ENCODE results near the gene PIK3CB. TPM values are rescaled to one million over a fixed set of nuclear protein-coding genes. Genes with fewer than 3 reads are reported as not detected.
"Not testable (repeated sequence)": the region's sequence is repeated elsewhere in the genome, so short reads cannot be mapped to it uniquely, and the experiment has no call there.

The PIK3CB gene
- total RNA-seq, 1 donor from 2014 or later: 28.9 TPM

DNA sequence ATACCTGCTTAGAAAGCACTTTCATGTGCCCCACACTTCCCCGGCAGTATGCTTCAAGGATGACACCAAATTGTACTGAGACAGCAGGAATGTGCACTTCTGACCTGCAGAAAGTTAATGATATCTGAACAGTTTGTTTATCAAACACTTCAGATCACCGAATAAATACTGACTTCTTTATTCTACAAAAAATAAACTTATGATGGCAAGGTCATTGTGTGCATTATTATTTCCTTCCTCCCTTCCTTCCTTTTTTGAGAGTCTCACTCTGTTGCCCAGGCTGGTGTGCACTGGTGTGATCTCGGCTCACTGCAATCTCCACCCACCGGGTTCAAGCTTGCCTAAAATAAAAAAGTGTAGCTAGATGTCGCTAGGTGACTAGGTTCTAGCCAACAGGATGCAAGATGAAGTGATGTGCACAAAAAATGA is 145.8 kb downstream of the PIK3CB start:
- FAIRE-seq (no peak), DNase-seq (ENCODE audit: low spot score in 2 of 2) (no peak)

- DNase-seq (ENCODE audit: low spot score in 2 of 2) (no peak), FAIRE-seq (no peak)
Measured at GRCh38 chr3:138687236-138687635, 147.5 kb downstream of the PIK3CB start.

- FAIRE-seq: no peak
- DNase-seq (ENCODE audit: low spot score in 2 of 2): no peak
Measured at GRCh38 chr3:138686771-138687221, 147.9 kb downstream of the PIK3CB start.

GRCh38 chr3:138684396-138684795 is 150.3 kb downstream of the PIK3CB start:
- FAIRE-seq (no peak), DNase-seq (ENCODE audit: low spot score in 2 of 2) (no peak)

- DNase-seq (ENCODE audit: low spot score in 2 of 2) (no peak), FAIRE-seq (no peak)
Measured at GRCh38 chr3:138682648-138683047, 152.1 kb downstream of the PIK3CB start.

DNA sequence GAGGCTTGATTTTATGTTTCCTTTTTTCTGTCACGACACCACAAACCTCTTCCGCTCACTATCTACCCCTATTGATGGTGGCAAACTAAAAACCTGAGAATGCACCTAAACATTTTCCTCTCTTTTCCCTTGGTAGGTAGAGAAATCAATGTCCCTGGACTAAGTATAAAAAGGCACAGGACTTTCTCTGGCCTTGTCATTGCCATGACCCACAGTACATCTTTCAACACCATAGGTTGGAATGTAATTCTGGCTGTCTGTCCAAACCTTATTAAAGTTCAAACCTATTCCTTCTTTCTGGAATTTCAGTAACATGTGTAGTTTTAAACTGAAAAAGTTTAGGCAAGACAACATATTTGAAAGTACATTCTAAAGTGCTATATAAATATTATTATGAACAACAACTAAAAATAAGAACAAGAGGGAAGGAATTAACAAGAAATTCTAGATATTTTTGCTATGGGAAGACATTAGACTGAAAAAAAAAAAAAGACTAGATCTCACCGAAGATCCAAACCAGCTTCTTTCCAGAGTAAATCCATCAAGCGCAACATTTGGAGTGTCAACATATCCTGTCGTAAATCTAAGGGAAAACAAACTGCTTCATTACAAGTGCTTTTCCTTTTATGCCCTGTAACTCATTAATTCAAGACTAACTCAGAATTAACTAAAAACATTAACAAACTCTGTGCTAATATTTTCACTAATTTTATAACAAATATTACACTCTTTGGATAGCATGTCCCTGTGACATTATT is 153.1 kb downstream of the PIK3CB start:
- no peak for FAIRE-seq

GRCh38 chr3:138680974-138681373 is 153.8 kb downstream of the PIK3CB start:
- not testable (repeated sequence) for FAIRE-seq; DNase-seq (ENCODE audit: low spot score in 2 of 2)

More for the DNA sequence above, 153.1 kb downstream of the PIK3CB start:
- no peak for DNase-seq (ENCODE audit: low spot score in 2 of 2)

DNA sequence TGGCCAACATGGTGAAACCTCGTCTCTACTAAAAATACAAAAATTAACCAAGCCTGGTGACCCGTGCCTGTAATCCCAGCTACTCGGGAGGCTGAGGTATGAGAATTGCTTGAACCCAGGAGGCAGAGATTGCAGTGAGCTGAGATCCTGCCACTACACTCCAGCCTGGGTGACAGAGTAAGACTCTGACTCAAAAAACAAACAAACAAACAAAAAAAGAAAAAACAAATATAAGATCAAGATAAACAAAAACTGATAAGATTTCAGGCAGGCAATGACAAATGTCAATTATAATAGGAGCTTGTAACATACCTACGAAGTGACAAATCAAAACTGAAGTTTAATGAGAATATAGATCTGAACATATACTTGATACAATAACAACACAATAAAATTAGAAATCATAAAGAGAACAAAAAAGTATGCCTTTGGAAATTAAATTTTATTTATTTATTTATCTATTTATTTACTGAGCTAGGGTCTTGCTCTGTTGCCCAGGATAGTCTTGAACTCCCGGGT is 155.8 kb downstream of the PIK3CB start:
- FAIRE-seq (no peak), DNase-seq (ENCODE audit: low spot score in 2 of 2) (no peak)

GRCh38 chr3:138678086-138678485 is 156.6 kb downstream of the PIK3CB start:
- FAIRE-seq: no peak

DNA sequence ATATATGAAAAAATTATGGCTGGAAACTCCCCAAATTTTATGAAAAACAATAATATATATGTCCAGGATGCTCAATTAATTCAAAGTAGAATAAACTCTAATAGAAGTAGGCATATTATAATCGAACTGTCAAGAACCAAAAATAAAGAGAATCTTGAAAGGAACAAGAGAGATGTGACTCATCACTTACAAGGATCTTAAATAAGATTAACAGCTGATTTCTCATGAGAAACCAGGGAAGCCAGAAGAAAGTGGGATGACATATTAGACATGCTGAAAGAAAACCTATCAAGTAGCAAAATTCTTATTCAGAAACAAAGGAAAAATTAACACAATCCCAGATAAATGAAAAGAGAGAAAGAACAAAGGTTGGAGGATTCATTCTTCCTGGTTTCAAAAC is 159.3 kb downstream of the PIK3CB start:
- DNase-seq (ENCODE audit: low spot score in 2 of 2) (no peak), FAIRE-seq (no peak)

More at GRCh38 chr3:138678086-138678485, 156.6 kb downstream of the PIK3CB start:
- DNase-seq (ENCODE audit: low spot score in 2 of 2): no peak

GRCh38 chr3:138673641-138674530 is 160.8 kb downstream of the PIK3CB start:
- FAIRE-seq: no peak
- no peak for DNase-seq (ENCODE audit: low spot score in 2 of 2)

- no peak for FAIRE-seq
- DNase-seq (ENCODE audit: low spot score in 2 of 2): no peak
Measured at GRCh38 chr3:138670407-138670806, 164.3 kb downstream of the PIK3CB start.

DNA sequence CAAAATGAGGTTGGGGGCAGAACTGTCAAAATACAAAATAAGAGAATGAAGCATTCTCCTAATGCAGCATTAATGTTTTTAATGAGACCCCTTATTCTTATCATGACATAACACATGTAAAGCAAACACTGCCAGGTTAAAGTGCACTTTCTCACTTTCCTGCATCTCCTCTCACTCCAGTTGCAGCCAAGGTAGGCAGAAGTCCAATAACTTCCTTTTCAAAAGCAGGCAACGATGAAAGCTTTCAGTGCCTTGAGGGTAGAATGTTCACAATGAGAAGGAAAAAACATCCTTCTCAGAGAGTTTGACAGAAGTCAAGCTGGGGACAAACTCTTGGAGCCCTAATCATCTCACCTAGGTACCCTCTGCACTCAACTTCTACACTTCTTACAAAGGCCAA is 166.6 kb downstream of the PIK3CB start:
- DNase-seq (ENCODE audit: low spot score in 2 of 2) (no peak), FAIRE-seq (no peak)

- no peak for DNase-seq (ENCODE audit: low spot score in 2 of 2)
- FAIRE-seq: no peak
Measured at GRCh38 chr3:138657508-138657907, 177.2 kb downstream of the PIK3CB start.

DNA sequence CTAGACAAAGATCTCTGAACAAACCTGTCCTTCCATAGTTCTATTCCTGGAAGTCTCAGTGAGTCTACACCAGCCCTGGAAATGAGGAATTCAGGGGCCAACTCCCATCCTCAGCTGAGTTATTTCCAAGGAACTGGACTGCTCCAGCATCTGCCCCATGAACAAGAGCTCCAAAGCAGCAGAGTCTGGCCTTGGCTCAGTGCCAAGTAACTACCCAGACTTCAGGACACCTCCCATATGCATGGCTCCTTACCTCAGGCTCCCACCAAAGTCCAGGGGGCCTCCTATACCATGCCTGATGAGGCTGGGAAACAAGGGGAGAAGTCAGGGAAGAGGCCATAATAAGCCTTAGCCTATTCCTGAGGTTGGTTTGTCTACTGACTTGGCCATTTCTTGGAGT is 181.2 kb downstream of the PIK3CB start:
- no peak for DNase-seq (ENCODE audit: low spot score in 2 of 2)
- FAIRE-seq: no peak

- no peak for DNase-seq (ENCODE audit: low spot score in 2 of 2)
- no peak for FAIRE-seq
Measured at GRCh38 chr3:138649134-138649533, 185.6 kb downstream of the PIK3CB start.

- FAIRE-seq: no peak
- DNase-seq (ENCODE audit: low spot score in 2 of 2): no peak
Measured at GRCh38 chr3:138646513-138646912, 188.2 kb downstream of the PIK3CB start.

DNA sequence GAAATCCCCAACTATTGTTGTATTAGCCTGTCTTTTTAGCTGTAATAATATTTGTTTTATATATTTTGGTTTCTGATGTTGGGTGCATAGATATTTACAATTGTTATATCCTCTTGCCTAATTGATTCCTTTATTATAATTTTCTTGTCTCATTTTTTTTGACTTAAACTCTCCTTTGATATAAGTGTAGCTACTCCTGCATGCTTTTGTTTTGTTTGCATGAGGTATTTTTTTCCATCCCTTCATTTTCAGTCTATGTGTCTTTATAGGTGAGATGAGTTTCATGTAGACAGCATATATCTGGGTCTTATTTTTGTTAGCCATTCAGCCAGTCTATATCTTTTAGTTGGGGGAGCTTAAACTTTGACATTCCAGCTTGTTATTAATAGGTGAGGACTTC is 188.7 kb downstream of the PIK3CB start:
- FAIRE-seq (no peak), DNase-seq (ENCODE audit: low spot score in 2 of 2) (no peak)

GRCh38 chr3:138642927-138643253 is 191.8 kb downstream of the PIK3CB start:
- no peak for DNase-seq (ENCODE audit: low spot score in 2 of 2)
- no peak for FAIRE-seq

- DNase-seq (ENCODE audit: low spot score in 2 of 2) (no peak), FAIRE-seq (no peak)
Measured at GRCh38 chr3:138642226-138642926, 192.4 kb downstream of the PIK3CB start.

DNA sequence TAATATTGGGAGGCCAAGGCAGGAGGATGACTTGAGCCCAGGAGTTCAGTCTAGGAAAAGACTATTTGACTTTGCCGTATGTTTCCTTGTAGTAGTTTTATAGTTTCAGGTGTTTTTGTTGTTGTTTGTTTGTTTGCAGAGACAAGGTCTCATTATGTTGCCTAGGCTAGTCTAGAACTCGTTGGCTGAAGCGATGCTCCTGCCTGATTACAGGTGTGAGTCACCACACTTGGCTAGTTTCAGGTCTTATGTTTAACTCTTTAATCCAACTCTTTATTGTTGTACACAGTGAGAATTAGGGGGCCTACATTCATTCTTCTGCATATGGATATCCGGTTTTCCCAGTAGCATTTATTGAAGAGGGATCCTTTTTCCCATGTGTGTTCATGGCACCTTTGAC is 194.2 kb downstream of the PIK3CB start:
- no peak for FAIRE-seq
- DNase-seq (ENCODE audit: low spot score in 2 of 2): no peak

Measured in frontal cortex (tissue), 4 donors.